Measurements from ENCODE around the gene REM1.
"Not testable (repeated sequence)": the region's sequence is repeated elsewhere in the genome, so short reads cannot be mapped to it uniquely, and the experiment has no call there.

Gene REM1

DNA sequence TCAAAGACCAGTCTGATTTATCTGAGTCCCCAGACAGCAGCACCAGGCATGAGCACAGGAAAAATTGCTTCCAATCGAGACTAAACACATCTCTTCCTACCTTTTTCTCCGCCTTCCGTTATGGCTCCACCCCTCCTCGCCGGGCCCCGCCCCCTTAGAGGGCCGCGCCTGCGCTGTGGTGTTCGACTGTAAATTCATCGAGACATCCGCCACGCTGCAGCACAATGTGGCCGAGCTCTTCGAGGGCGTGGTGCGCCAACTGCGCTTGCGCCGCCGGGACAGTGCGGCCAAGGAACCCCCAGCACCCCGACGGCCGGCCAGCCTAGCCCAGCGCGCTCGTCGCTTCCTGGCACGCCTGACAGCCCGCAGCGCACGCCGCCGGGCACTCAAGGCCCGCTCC lies 8.9 kb downstream of the REM1 start:
- in situ Hi-C loops (cut with HindIII; ENCODE audit: low sequenced_read_pairs) = no loop called here

DNA sequence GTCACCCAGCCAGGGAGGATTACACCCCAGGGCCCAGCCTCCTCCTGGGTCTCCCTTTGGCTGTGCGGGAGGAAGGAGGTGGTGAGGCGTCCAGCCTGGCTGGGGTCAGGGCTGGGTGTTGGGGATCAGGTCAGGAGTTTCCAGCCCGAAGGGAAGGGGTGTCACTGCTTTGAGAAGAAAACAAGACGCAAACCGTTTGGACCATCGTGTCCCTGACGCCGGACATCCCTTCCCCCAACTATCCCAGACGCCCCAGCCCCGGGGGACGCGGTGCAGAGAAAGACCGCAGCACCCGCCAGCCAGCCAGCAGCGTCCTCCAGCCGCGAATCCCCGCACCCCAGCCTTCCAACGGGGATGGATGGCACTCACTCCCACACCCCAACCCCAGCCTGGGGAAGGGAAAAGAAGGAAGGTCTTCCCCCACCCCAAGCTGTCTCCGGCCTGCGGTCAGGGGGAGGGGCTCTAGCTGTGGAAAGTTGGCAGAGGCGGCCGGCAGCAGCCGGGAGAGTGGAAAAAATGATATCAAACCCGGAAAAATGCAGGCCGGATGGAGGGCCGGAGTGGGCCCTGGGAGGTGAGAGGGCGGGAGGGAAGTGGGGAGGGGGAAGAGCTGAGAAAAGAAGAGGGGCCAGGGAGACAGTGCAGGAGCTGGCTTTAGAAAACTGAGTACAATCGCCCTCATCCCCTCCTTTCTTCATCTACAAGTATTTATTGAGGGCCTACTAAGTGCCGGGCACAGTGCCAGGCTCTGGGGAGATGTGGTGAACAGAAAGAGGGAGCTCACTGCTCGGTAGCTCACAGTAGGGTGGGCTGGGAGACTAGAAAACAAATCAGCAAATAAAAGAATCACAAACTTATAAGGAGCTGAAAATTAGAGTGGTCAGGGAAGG lies 10.6 kb downstream of the REM1 start:
- in situ Hi-C loops (cut with HindIII; ENCODE audit: low sequenced_read_pairs) = no loop called here

- in situ Hi-C loops (cut with HindIII; ENCODE audit: low sequenced_read_pairs) = no loop called here
Observed at GRCh38 chr20:31488115-31488514, 13.0 kb downstream of the REM1 start.

- in situ Hi-C loops (cut with HindIII; ENCODE audit: low sequenced_read_pairs) = no loop called here
Observed at GRCh38 chr20:31489152-31489551, 14.1 kb downstream of the REM1 start.

DNA sequence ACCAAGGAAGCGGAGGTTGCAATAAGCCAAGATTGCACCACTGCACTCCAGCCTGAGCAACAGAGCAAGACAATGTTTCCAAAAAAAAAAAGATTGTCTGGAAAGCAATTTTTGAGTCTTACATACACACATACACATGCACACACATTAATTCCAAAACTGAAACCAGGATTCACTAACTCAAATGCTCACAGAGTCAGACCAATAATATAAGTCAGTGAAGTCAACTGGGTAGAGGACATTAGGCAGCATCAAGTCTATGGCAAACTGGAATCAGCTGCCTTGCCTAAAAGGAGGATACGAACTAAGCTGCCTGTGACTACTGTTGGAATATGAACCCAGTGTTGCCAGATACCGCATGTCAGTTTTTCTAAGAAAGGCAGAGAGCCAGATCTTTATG lies 15.7 kb downstream of the REM1 start:
- in situ Hi-C loops (cut with HindIII; ENCODE audit: low sequenced_read_pairs) = no loop called here

GRCh38 chr20:31494131-31494530 lies 19.0 kb downstream of the REM1 start:
- in situ Hi-C loops (cut with HindIII; ENCODE audit: low sequenced_read_pairs) = no loop called here

DNA sequence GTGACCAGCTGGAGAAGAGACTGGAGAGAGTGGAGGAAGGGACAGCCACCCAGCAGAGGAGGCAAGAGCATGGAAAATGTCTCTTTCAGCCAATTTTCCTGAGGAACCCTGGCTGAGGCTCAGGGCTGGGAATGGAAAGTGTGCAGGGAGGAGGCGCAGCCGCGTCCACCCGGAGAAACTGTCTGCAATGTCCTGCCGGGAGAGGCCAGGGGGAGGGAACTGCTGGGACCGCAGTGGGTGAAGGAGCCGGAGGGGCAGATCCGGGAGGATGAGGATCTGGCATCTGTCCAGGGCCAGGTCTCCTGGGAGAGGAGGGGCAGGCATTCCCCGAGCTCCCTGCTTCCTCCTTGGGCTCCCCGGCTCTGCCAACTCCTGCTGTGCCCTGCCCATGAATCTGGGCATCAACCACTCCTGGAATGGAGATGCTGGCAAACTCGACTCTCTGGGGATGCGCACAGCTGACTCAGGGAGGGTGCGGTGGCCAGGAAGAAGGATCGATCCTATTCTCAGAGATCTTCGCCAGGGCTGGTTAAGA lies 21.7 kb downstream of the REM1 start:
- in situ Hi-C loops (cut with HindIII; ENCODE audit: low sequenced_read_pairs) = no loop called here

GRCh38 chr20:31497838-31498540 lies 22.9 kb downstream of the REM1 start:
- in situ Hi-C loops (cut with HindIII; ENCODE audit: low sequenced_read_pairs) = no loop called here

DNA sequence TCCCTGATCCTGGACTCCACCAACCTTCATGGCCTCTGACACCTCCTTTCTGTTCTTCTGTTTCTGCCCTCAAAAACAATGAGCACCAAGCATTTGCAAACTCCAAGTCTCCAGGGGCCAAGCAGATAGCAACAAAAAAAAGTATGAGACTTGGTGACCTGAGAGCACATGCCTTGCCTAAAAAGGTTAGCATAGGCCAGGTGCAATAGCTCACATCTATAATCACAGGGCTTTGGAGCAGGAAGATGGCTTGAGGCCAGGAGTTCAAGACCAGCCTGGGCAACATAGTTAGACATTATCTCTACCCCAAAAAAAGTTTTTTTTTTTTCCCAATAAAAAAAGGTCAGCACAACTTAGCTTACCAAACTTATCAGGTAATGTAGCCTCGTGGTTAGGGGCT lies 25.4 kb downstream of the REM1 start:
- in situ Hi-C loops (cut with HindIII; ENCODE audit: low sequenced_read_pairs) = no loop called here

- in situ Hi-C loops (cut with HindIII; ENCODE audit: low sequenced_read_pairs) = not testable (repeated sequence)
Observed at GRCh38 chr20:31502884-31503673, 28.0 kb downstream of the REM1 start.

GRCh38 chr20:31505903-31506302 lies 30.8 kb downstream of the REM1 start:
- in situ Hi-C loops (cut with HindIII; ENCODE audit: low sequenced_read_pairs) = no loop called here

GRCh38 chr20:31508517-31509244 lies 33.6 kb downstream of the REM1 start:
- in situ Hi-C loops (cut with HindIII; ENCODE audit: low sequenced_read_pairs) = no loop called here

DNA sequence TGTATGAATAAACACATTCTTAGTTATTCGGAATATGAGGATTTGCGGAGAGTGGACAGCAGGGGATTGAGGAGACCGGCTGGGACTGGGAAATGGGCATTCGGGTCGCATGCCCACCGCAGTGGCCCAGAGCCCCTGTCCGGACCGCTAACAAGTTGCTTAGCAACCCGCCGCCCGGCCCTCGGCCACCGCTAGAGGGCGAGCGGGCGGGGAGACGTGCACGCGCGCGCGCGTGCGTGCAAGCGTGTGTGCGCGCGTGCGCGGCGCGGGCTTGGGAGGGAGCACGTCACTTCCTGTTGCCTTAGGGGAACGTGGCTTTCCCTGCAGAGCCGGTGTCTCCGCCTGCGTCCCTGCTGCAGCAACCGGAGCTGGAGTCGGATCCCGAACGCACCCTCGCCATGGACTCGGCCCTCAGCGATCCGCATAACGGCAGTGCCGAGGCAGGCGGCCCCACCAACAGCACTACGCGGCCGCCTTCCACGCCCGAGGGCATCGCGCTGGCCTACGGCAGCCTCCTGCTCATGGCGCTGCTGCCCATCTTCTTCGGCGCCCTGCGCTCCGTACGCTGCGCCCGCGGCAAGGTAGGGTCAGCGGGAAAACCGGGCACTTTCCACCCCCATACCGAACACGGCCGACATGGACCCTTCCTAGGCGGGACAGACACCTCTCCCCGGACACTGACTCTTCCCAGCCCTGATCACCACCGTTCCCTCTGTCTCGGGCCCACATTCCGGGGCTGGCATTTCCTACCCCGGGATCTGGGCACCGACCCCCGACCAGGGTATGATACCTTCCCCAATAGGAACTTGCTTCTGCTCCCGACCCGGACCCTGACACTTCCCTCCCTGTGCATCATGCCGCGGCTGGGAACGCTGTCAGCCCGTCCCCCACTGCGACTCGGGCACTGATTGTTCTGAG lies 39.3 kb downstream of the REM1 start, which contains the start of gene HM13:
Gene HM13, plus strand, starts transcription at position 289 of the 918 bp plus-strand sequence. Its CDS starts 110 bp downstream, at position 399.
- in situ Hi-C loops (cut with HindIII; ENCODE audit: low sequenced_read_pairs) = no loop called here

GRCh38 chr20:31515072-31515774 lies 40.1 kb downstream of the REM1 start:
- in situ Hi-C loops (cut with HindIII; ENCODE audit: low sequenced_read_pairs) = no loop called here

DNA sequence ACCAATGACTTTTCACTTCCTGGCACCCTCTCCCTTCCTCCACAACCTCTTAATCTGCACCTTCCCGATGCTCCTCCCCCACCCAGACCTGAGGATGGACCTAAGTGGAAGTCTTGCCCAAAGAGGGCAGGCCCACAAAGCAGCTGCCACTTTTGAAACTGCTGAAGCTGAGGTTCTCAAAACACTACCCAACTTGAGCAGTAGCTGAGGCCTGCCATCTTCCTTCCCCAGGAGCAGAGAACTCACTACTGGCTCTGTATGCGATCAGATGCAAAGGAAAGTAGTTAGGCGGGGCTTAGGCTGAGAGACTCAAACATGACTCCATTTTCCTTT lies 40.7 kb downstream of the REM1 start:
- in situ Hi-C loops (cut with HindIII; ENCODE audit: low sequenced_read_pairs) = no loop called here

DNA sequence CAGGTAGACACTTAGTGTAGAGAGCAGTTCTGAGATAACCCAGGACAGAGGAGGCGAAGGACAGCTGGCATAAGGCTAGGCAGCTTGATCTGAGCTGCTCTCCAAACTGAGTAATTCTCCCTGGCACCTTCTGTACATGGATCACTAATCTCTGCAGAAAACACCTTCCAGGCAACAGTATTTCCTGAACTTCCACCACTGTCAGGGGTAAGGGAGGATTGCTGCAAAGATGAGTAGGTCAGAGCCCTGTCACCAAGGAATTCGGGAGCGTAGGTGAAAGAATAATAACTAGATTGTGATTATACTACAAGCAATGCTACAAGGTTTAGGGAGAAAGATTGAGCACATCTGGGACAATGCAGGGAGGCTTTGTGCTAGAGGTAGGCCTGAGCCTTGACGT lies 41.1 kb downstream of the REM1 start:
- in situ Hi-C loops (cut with HindIII; ENCODE audit: low sequenced_read_pairs) = no loop called here

DNA sequence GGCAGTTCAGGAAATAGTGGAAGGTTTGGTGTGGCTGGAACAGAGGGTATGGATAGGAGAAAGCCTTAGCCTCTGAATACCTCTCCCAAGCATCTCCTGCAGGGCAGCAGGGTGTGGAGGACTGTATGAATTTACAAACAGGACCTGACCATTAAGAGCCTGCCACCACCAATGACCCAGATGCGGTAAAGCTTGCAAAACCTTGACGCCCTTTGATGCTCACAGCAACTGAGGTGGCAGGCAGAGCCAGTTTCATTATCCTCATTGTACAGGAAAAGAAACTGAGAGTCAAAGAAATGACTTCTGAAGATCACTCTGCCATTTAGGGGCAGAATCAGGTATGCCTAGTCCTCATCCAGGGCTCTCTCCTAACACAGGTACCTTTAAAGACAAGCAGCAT lies 41.6 kb downstream of the REM1 start:
- in situ Hi-C loops (cut with HindIII; ENCODE audit: low sequenced_read_pairs) = no loop called here

GRCh38 chr20:31517373-31517772 lies 42.3 kb downstream of the REM1 start:
- in situ Hi-C loops (cut with HindIII; ENCODE audit: low sequenced_read_pairs) = no loop called here

- in situ Hi-C loops (cut with HindIII; ENCODE audit: low sequenced_read_pairs) = not testable (repeated sequence)
Observed at GRCh38 chr20:31521267-31521666, 46.2 kb downstream of the REM1 start.
